Stomach smooth muscle (tissue), 2 donors: ENCODE measurements around the gene LYPD6B.

Experiments used
- H3K27ac ChIP-seq: one replicate; pipeline ENCODE4 v1.7.0; 2013; ENCODE audit warnings: mild to moderate bottlenecking, low read length, inconsistent platforms
- H3K27me3 ChIP-seq, 2 donors: one replicate each; pipeline ENCODE4 v1.7.0; 2013; ENCODE audit warnings: low read length in 2 of 2; ENCODE audit not compliant: insufficient read depth in 2 of 2, control insufficient read depth in 1 of 2
- H3K36me3 ChIP-seq, 2 donors: one replicate each; pipeline ENCODE4 v1.7.0; 2013; ENCODE audit warnings: low read length in 2 of 2; ENCODE audit not compliant: control insufficient read depth in 2 of 2, insufficient read depth in 2 of 2
- H3K4me1 ChIP-seq: one replicate; pipeline ENCODE4 v1.7.0; 2013; ENCODE audit warnings: low read length; ENCODE audit not compliant: control insufficient read depth, insufficient read depth
- H3K4me3 ChIP-seq, 2 donors: one replicate each; pipeline ENCODE4 v1.7.0; 2013; ENCODE audit warnings: low read length in 2 of 2
- H3K9ac ChIP-seq, 2 donors: one replicate each; pipeline ENCODE4 v1.7.0; 2013; ENCODE audit warnings: low read length in 2 of 2, mild to moderate bottlenecking in 1 of 2
- H3K9me3 ChIP-seq, 2 donors: one replicate each; pipeline ENCODE4 v1.7.0; 2013; ENCODE audit warnings: low read length in 2 of 2; ENCODE audit not compliant: control insufficient read depth in 2 of 2
- donor health status: healthy.
- donor health status: Pancreatic carcinoma.

Gene LYPD6B

GRCh38 chr2:149040451-149040850, 2.0 kb downstream of the LYPD6B start:
- no peak overlapping the region for H3K27ac ChIP-seq
- H3K36me3 ChIP-seq: no peaks in the 10 kb centered on the region
- no peak overlapping the region for H3K9ac ChIP-seq
- peaks cover 6% of the 10 kb centered on the region for H3K4me1 ChIP-seq
- H3K4me3 ChIP-seq: no peak overlapping the region
- peaks cover 18 to 30% of the 10 kb centered on the region in 2 donors for H3K27me3 ChIP-seq
- no peaks in the 10 kb centered on the region for H3K9me3 ChIP-seq

GRCh38 chr2:149041482-149041881, 3.0 kb downstream of the LYPD6B start:
- H3K27ac ChIP-seq: no peak overlapping the region
- H3K36me3 ChIP-seq: no peaks in the 10 kb centered on the region
- peaks cover 16 to 28% of the 10 kb centered on the region in 2 donors for H3K27me3 ChIP-seq
- H3K9me3 ChIP-seq: no peaks in the 10 kb centered on the region
- no peak overlapping the region for H3K9ac ChIP-seq
- H3K4me3 ChIP-seq: no peak overlapping the region
- H3K4me1 ChIP-seq: peaks cover 6% of the 10 kb centered on the region

GRCh38 chr2:149042881-149043280, 4.4 kb downstream of the LYPD6B start:
- H3K36me3 ChIP-seq: no peaks in the 10 kb centered on the region

GRCh38 chr2:149044500-149044899, 6.0 kb downstream of the LYPD6B start:
- peaks cover 5 to 7% of the 10 kb centered on the region in 2 donors for H3K9me3 ChIP-seq
- H3K4me3 ChIP-seq: no peak overlapping the region
- no peaks in the 10 kb centered on the region for H3K4me1 ChIP-seq
- H3K36me3 ChIP-seq: no peaks in the 10 kb centered on the region
- H3K27ac ChIP-seq: no peak overlapping the region
- H3K27me3 ChIP-seq: peaks cover 4 to 5% of the 10 kb centered on the region in 2 donors
- no peak overlapping the region for H3K9ac ChIP-seq

More at GRCh38 chr2:149042881-149043280, 4.4 kb downstream of the LYPD6B start:
- H3K9me3 ChIP-seq: peaks cover 0 to 3% of the 10 kb centered on the region in 2 donors
- no peak overlapping the region for H3K4me3 ChIP-seq
- peaks cover 11 to 14% of the 10 kb centered on the region in 2 donors for H3K27me3 ChIP-seq
- no peak overlapping the region for H3K27ac ChIP-seq
- H3K4me1 ChIP-seq: peaks cover 6% of the 10 kb centered on the region
- H3K9ac ChIP-seq: no peak overlapping the region

DNA sequence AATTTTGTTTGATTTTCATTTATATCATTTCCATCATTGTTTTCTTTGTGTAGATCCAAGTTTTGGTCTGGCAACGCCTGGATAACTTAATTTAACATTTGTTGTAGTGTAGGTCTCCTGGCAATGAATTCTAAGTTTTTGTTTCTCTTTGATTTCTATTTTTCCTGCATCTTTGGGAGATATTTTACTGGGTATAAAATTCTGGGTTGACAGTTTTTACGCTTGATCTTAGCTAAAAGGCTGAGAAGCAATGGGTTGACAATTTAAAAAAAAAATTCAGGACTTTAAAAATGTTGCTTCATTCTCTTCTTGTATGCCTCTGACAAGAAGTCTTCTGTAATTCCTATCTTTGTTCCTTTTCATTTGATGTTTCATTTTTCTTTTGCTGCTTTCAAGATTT, 8.6 kb downstream of the LYPD6B start:
- Histone ChIP-seq H3K9ac (no peak overlapping the region), H3K36me3 (no peaks in the 10 kb centered on the region), H3K27me3 (no peaks in the 10 kb centered on the region)

GRCh38 chr2:149049142-149049541, 10.6 kb downstream of the LYPD6B start:
- Histone ChIP-seq H3K9ac (no peak overlapping the region), H3K9me3 (peaks cover 7% of the 10 kb centered on the region in 2 donors), H3K36me3 (no peaks in the 10 kb centered on the region), H3K4me3 (no peak overlapping the region), H3K4me1 (no peaks in the 10 kb centered on the region), H3K27me3 (no peaks in the 10 kb centered on the region), H3K27ac (no peak overlapping the region)

More for the DNA sequence above, 8.6 kb downstream of the LYPD6B start:
- Histone ChIP-seq H3K4me3 (no peak overlapping the region), H3K4me1 (no peaks in the 10 kb centered on the region), H3K9me3 (peaks cover 7% of the 10 kb centered on the region in 2 donors), H3K27ac (no peak overlapping the region)

- H3K36me3 ChIP-seq: no peaks in the 10 kb centered on the region
- no peaks in the 10 kb centered on the region for H3K4me1 ChIP-seq
- no peak overlapping the region for H3K4me3 ChIP-seq
- no peaks in the 10 kb centered on the region for H3K27me3 ChIP-seq
- no peak overlapping the region for H3K27ac ChIP-seq
- H3K9ac ChIP-seq: no peak overlapping the region
- H3K9me3 ChIP-seq: peaks cover 7% of the 10 kb centered on the region in 2 donors
Observed at GRCh38 chr2:149050188-149050587, 11.7 kb downstream of the LYPD6B start.

DNA sequence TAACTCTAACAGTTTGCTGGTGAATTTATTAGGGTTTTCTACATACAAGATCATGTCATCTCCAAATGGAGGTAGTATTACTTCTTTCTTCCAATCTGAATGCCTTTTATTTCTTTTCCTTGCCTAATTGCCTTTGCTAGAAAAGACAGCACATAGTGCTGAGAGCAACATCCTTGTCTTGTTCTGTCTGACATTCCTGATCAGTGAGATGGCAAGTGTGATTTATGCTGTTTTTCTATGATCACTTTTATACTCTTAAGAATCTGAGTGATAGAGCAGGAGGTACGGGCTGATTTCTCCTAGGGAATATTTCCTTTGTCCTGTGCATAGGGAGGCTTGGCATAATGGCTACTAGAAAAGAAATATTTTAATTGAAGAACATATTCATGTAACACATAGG, 17.3 kb downstream of the LYPD6B start:
- Histone ChIP-seq H3K9me3 (no peaks in the 10 kb centered on the region), H3K36me3 (no peaks in the 10 kb centered on the region), H3K9ac (no peak overlapping the region), H3K27me3 (peaks cover 0 to 2% of the 10 kb centered on the region in 2 donors), H3K4me1 (no peaks in the 10 kb centered on the region), H3K4me3 (no peak overlapping the region), H3K27ac (no peak overlapping the region)

DNA sequence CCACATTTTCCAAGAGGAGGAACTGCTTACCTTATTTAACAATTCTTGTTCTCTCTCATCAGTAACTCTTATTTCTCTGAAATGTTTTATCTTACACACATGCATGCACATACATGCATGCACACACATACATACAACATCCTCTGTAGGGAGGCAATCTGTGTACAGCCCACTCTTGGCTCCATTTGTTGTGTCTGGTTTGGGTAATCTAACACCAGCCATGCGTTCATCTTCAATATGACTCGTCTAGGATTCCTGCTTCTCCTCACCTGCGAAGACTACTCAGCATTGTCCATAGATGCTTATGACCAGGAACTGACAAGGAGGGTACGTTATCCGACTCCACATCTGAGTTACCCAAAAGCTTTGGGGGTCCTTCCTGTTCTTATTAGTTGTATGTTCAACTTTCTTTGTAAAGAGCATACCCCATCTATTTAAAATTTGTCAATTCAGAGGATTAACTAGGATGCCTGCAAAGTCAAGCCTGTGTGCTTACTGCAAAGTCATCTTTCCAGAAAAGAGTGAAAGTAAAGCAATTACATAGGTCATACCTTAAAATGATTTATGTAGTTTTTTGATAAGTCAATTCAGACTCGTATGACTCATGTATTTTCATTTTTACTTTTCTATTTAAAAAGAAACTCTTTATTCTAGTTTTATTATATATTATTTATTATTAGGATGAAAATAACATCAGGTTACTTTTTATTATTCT, 18.2 kb downstream of the LYPD6B start:
- H3K9ac ChIP-seq: no peak overlapping the region
- no peak overlapping the region for H3K27ac ChIP-seq
- H3K4me1 ChIP-seq: no peaks in the 10 kb centered on the region
- no peaks in the 10 kb centered on the region for H3K9me3 ChIP-seq
- peaks cover 0 to 2% of the 10 kb centered on the region in 2 donors for H3K27me3 ChIP-seq
- H3K36me3 ChIP-seq: no peaks in the 10 kb centered on the region
- no peak overlapping the region for H3K4me3 ChIP-seq

DNA sequence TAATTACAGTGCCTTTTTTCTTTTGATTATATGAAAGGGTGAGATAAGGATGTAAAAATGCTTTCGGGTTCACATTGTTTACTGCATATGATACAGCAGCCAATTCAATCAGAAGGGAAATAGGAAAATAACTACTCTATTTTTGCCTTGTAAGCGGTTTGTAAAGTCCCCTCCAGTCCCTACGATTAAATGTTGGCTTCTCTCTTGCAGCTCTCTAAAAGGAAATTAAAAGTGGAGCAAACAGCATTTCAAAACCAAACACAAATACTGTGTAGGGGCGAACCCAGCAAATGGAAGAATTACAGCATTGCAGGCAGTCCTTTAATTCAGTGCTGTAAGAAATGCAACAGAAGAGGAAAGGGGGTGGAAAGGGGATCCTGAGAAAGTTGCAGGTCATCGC, 18.9 kb downstream of the LYPD6B start:
- H3K4me3 ChIP-seq: no peak overlapping the region
- peaks cover 0 to 2% of the 10 kb centered on the region in 2 donors for H3K27me3 ChIP-seq
- H3K36me3 ChIP-seq: no peaks in the 10 kb centered on the region
- no peak overlapping the region for H3K27ac ChIP-seq
- no peaks in the 10 kb centered on the region for H3K4me1 ChIP-seq
- H3K9me3 ChIP-seq: no peaks in the 10 kb centered on the region
- H3K9ac ChIP-seq: no peak overlapping the region

- Histone ChIP-seq H3K27me3 (peaks cover 0 to 2% of the 10 kb centered on the region in 2 donors), H3K9me3 (no peaks in the 10 kb centered on the region), H3K36me3 (no peaks in the 10 kb centered on the region), H3K4me3 (no peak overlapping the region), H3K4me1 (no peaks in the 10 kb centered on the region), H3K27ac (no peak overlapping the region), H3K9ac (no peak overlapping the region)
Observed at GRCh38 chr2:149058936-149059335, 20.4 kb downstream of the LYPD6B start.
